HG03460 (cell line): ENCODE measurements around the gene TMEM143.
"Not testable (repeated sequence)": the region's sequence is repeated elsewhere in the genome, so short reads cannot be mapped to it uniquely, and the experiment has no call there.

Experiments used
- ATAC-seq: cut with Tn5 transposase; IDR thresholded peaks from one replicate; pipeline ENCODE4 v1.9.1; 2021; ENCODE audit not compliant: unreplicated experiment

TMEM143 gene

DNA sequence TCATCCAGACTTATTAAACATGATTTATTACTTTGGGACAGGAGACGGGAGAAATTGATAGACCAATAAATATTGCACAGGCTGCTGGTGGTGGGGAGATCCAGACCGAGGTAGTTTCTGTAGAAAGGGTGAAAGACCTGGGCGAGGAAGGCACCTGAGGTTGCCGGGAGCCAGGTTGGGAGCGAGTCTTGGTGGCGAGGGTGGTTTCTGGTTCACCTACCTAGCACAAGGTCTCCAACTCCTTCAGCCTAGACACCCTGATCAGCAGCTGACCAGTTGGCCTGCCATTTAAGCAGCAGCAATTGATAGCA, 31.4 kb downstream of the TMEM143 start:
- ATAC-seq: no peak

- no peak for ATAC-seq
Observed at GRCh38 chr19:48330012-48330681, 33.6 kb downstream of the TMEM143 start.

DNA sequence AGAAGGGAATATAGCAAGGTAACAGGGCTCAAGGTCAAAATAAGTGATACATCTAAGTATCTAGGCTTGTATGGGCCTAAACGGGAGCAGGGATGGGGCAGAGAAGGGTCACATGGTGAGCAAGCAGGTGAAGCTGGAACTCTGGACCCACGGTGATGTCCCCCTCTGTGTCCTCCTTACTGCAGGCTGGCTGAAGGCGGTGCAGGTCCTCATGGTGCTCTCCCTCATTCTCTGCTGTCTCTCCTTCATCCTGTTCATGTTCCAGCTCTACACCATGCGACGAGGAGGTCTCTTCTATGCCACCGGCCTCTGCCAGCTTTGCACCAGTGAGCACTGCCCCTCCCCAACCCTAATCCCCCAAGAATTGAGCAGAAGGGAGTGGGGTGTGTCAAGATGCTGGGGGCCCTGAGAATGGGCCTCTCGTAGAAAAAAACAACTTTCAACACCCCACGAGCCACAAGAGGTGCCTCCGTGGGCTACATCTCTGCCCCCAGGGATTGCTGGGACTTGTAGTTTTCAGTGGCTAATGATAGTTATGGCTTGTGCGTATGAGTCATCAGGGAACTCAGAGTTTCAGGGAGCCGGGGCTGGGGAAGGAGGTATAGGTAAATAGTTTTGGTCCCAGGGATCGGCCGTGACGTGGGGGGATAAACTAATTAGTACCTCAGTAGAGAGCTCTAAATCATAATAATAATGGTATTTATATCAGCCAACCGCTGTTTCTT, 34.4 kb downstream of the TMEM143 start:
- ATAC-seq: no peak

DNA sequence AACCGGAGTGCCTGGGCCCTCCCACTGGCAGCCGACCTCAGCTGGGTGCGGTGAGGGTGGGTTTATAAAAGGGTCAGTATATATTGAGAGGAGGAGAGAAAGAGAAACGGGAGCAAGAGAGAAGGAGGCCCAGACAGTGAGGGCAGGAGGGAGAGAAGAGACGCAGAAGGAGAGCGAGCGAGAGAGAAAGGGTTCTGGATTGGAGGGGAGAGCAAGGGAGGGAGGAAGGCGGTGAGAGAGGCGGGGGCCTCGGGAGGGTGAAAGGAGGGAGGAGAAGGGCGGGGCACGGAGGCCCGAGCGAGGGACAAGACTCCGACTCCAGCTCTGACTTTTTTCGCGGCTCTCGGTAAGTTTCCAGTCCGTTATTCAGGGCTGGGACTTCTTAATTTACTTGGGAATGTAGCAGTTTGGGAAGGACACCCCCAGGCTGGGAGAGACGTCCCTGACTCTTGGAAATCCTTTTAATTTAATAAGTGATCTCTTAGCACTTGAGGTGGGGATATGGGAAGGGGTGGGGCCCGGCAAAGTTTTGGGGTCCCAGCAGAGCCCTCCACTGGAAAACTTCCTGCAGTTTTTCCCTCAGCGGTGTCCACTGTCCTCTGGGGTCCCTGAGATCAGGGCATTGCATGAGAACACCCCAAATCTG, 38.4 kb downstream of the TMEM143 start, which contains the start of gene EMP3:
Gene EMP3, plus strand, starts transcription at position 288 of the 646 bp plus-strand sequence. CDS start 1,293 bp downstream, outside the sequence.
- no peak for ATAC-seq

GRCh38 chr19:48321622-48322591, 41.8 kb downstream of the TMEM143 start:
- ATAC-seq: peak; percentile 55

DNA sequence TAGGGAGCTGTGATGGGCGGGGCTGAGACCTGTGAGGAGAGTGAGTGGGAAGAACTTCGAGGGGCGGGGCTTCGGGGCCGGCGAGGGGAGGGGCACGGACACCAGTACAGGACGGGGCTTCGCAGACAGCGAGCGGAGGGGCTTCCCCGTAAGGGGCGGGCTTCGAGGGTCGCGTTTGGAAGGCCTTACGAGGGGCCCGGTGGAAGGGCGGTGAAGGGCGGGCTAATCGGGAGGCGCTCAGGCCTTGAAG, 42.4 kb downstream of the TMEM143 start:
- ATAC-seq: peak; percentile 51

DNA sequence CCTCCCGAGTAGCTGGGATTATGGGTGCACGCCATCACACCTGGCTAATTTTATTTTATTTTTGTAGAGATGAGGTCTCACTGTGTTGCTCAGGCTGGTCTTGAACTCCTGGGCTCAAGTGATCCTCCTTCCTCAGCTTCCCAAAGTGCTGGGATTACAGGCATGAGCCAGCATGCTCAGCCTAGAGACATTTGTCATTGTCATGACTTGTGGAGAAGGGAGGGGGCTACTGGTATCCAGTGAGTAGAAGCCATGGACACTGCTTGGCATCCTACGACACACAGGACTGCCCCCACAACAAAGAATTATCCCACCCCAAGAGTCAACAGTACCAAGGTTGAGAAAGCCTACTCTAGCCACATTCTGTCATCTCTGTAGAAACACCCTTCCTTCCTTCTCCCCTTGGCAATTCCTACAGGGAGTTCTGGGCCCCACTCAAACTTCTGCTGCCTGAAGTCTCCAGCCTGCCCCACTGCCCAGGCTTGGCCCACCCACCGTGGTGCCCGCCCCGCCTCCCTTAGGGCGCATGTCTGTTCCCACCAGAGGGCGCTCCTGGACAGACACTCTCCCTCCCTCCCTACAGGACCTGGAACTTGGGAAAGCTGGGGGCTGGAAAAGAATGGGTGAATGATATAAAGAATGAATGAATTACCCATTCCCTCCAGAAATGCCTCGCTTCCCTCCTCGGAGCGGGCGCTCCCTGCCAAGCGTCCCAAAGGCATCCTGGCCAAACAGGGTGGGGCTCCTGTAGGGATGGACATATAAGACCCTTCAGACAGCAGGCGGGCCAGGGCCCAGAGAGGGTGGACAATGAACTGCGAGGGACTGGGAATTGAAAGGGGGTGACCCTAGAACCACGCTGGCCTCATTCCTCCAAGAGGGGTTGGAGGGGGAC, 43.8 kb downstream of the TMEM143 start:
- no peak for ATAC-seq

DNA sequence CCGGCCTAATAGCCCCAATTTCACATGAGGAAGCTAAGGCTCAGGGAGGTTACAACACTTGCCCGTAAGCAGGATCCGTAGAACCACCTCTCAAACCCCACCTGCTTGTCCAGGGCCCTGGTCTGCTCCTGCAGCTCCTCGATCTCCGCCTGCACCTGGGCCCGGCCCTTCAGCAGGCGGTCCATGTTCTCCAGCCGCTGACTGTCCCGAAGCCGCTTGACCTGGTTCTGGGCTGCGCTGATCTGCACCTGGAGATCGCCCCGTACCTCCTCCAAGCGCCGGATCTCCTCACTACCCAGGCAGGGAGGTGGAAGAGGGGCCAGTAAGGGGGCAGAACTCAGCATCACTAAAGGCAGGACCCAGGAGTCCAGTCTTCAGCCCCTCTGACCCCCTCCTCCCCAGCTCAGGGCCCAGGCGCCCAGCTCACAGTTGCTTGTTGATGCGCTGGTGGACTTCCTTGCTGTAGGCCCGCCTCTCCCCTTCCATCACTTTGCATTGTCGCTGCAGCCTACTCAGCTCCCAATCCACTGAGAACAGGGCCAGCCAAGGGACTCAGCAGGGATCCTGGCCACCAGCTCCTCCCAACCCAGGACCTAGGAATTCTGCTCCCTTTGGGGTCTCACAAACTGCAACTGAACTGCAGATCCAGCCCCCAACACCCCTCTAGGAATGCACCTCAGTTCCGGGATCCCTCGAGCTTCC, 45.3 kb downstream of the TMEM143 start:
- ATAC-seq: no peak

- ATAC-seq: not testable (repeated sequence)
Observed at GRCh38 chr19:48317708-48317960, 46.1 kb downstream of the TMEM143 start.

DNA sequence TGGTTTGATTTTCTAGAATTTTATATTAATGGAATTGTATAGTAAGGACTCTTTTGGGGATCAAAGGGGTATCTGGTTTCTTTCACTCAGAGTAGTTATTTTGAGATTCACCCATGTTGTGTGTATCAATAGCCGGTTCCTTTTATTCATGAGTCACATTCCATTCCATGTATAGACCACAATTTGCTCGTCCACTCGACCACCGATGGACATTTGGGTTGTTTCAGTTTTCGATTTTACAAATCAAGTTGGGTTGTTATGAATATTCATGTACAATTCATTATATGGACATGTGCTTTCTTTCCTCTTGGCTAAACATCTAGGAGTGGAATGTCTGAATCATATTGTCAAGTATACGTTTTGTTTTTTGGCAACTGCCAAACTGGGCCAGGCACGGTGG, 48.0 kb downstream of the TMEM143 start:
- no peak for ATAC-seq

DNA sequence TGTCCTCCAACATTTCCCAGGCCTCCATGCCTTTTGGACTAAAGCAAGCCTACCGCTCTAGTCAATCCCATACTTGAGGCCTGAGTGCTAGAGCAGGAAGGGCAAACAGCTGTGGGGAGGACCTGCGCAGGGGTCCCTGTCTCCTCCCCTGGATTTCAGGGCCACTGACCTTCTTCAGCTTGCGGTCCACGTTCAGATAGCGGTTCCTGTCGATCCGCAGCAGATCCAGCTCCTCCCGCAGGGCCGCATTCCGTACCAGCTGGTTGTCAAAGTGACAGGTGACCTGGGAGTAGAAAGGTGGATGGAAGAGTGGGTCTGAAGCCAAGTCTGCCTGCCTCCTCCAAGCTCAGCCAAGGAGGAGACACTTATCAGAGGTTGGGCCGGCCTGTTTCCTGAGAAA, 52.4 kb downstream of the TMEM143 start:
- no peak for ATAC-seq

- no peak for ATAC-seq
Observed at GRCh38 chr19:48310227-48310626, 53.5 kb downstream of the TMEM143 start.

- ATAC-seq: not testable (repeated sequence)
Observed at GRCh38 chr19:48309731-48310130, 54.0 kb downstream of the TMEM143 start.

DNA sequence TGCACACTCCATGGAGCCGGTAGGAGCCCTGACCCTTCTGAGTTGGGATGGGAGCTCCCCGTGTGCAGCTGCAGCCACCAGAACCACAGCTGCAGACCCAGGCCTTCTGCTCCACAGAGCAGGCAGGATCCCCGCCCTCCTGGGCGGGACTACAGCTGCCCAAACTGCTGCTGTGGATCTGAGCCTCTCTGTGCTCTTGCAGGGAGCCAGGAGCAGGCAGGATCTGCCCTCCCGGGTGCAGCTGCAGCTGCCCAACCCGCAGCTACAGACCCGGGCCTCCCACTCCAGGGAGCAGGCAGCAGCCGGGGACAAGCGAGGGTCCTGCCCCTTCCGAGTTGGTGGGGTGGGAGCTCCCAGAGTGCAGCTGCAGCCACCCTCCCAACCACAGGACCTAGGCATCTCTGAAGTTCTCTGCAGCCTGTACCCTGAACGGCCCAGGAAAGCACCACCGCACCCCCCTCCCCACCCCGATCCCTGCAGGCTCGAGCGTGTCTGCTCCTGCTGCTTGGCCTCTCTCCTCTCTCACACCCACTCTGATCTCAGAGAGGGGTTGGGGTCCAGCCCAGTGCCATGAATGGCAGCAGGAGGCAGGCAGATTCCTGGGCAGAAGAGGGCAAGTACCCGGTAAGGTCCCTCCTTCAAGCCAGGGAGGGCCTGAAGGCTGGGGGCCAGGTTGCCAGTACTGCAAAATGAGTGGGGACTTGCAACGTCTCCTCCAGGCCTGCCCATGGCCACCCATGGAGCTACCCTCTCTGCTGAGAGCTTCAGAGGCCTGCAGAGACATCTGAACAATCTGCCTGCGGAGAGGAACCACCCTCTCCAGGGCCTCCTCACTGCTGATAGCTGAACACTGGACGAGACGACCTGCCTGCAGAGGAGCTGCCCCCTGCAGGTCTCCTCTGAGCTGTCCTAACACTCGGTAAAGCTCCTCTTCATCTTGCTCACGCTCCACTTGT, 54.8 kb downstream of the TMEM143 start:
- no peak for ATAC-seq

DNA sequence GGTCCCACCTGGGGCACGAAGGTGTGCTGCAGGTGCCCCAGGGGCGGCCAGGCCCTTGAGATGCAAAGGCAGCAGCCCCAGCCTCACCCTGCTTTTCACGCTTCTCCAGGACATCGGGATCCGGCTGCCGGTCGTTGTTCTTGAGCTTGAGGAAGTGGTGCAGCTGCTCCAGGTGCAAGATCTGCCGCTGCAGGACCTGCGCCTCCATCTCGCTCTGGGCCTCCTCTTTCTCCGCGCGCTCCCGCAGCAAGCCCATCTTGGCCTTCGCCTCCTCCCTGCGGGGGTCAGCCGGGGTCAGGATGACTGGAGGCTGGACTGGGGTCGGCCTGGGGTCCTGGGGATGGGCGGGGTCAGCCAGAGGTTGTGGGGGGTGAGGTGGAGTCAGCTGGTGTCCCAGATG, 59.9 kb downstream of the TMEM143 start:
- ATAC-seq: no peak

- no peak for ATAC-seq
Observed at GRCh38 chr19:48303367-48303766, 60.4 kb downstream of the TMEM143 start.

DNA sequence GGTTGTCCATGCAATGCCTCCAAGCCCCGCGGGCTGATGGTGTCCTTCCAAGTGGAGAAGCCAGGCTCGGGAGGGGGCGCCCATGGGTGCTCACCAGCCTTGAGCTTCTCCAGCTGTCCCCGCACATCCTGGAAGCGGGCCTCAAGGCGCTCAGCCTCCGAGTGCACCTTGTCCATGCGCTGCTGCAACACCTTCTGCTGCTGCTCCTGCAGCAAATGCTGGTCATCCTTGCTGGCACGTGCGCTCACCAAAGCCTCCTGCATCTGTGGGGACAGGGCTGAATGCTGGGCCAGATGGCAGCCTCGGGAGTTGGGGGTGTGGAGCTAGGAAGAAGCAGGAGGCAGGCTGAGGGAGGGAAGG, 61.2 kb downstream of the TMEM143 start:
- ATAC-seq: no peak

DNA sequence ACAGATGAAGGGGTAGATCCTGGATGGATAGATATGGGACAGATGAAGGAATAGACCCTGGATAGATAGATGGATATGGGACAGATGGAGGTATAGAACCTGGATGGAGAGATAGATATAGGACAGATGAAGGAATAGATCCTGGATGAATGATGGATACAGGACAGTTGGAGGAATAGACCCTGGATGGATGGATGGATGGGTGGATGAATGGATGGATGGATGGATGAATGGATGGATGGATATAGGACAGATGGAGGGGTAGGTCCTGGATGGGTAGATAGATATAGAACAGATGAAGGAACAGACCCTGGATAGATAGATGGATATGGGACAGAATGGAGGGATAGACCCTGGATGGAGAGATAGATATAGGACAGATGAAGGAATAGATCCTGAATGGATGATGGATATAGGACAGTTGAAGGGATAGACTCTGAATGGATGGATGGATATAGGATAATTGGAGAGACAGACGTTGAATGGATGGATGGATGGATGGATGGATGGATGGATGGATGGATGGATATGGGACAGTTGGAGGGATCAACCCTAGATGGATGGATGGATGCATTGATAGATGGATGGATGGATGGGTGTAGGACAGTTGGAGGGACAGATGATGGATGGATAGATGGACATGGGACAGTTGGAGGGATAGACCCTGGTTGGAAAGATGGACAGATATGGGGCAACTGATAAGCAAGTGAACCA, 61.7 kb downstream of the TMEM143 start:
- no peak for ATAC-seq
